HepG2 (cell line): ENCODE data around the gene CNNM4. TPM values are rescaled to one million over a fixed set of nuclear protein-coding genes. Genes with fewer than 3 reads are reported as not detected.

Experiments
- ATAC-seq: fragments of 200-7000 bp; cut with Tn5 transposase; 3 replicates; pipeline ENCODE4 v1.9.1; 2020; ENCODE audit warnings: mild to moderate bottlenecking, moderate library complexity
- BruUV-seq: library from RNA; stranded (reverse); fragments of 400-500 nt; replicated peaks from 2 replicates; lab custom pipeline; 2021; lab: Mats Ljungman, UMichigan
- CTCF ChIA-PET: fragments of 300-600 bp; formaldehyde crosslinking; extraction: SDS; loops from one replicate; lab custom pipeline; 2021; ENCODE audit warnings: low total read pairs, inconsistent platforms, low intra/inter-chr PET ratio; lab: Yijun Ruan, JAX
- POLR2A ChIA-PET: fragments of 350-600 bp; sonication (Branson Sonifier 250); formaldehyde crosslinking; loops from one replicate; lab custom pipeline; 2020; ENCODE audit warnings: antibody characterized with exemption, inconsistent platforms; lab: Yijun Ruan, JAX
- DNase-seq: peaks from one replicate; pipeline ENCODE4 v3.0.0-alpha.2; 2015; ENCODE audit warnings: low spot score
- FAIRE-seq: peaks from 3 replicates; lab custom pipeline; 2011; peaks lifted over from hg19 to GRCh38; lab: Jason Lieb, UNC
- H2AFZ ChIP-seq: one replicate; pipeline ENCODE4 v1.6.1; 2011; ENCODE audit warnings: low read length, inconsistent platforms
- H3K27ac ChIP-seq: fragments of 300-600 bp; 3 replicates; pipeline ENCODE4 v1.8.0; 2011; ENCODE audit warnings: mixed run types, mild to moderate bottlenecking, mixed read lengths, low read length, inconsistent platforms; ENCODE audit not compliant: insufficient read depth; ENCODE audit errors: extremely low read length
- H3K27me3 ChIP-seq, 2 experiments: fragments of 200-600 bp in 1 of 2; 2 replicates in 1 of 2; 3 replicates in 1 of 2; pipeline versions ENCODE4 v1.6.0 to v1.8.0; 2011; ENCODE audit warnings: low read length in 2 of 2, mild to moderate bottlenecking in 2 of 2, moderate library complexity in 2 of 2, inconsistent platforms in 1 of 2; ENCODE audit not compliant: insufficient read depth in 2 of 2, control insufficient read depth in 1 of 2
- H3K36me3 ChIP-seq, 2 experiments: fragments of 200-600 bp in 1 of 2; replicated peaks in 1 of 2; 2 replicates in 1 of 2; 3 replicates in 1 of 2; pipeline versions ENCODE4 v1.5.1 to v1.8.0; 2011; ENCODE audit warnings: low read length in 2 of 2, inconsistent platforms in 1 of 2; ENCODE audit not compliant: insufficient read depth in 2 of 2, control insufficient read depth in 1 of 2
- H3K4me1 ChIP-seq: 2 replicates; pipeline ENCODE4 v1.5.1; 2012; ENCODE audit warnings: low read length, inconsistent platforms; ENCODE audit not compliant: insufficient read depth
- H3K4me2 ChIP-seq: 2 replicates; pipeline ENCODE4 v1.6.0; 2011; ENCODE audit warnings: low read depth, low read length, inconsistent platforms
- H3K4me3 ChIP-seq, 3 experiments: fragments of 200-600 bp in 1 of 3; sonication (generic), shearing (Covaris generic) in 1 of 3; replicated peaks in 1 of 3; 2 replicates each; pipeline ENCODE4 v1.5.1; 2011 to 2016; ENCODE audit warnings: low read length in 3 of 3, inconsistent platforms in 2 of 3, low read depth in 2 of 3, mild to moderate bottlenecking in 2 of 3, control low read depth in 1 of 3, mixed read lengths in 1 of 3; ENCODE audit not compliant: insufficient read depth in 1 of 3
- H3K79me2 ChIP-seq: one replicate; pipeline ENCODE4 v1.6.1; 2011; ENCODE audit warnings: low read length, inconsistent platforms; ENCODE audit not compliant: insufficient read depth
- H3K9ac ChIP-seq: 2 replicates; pipeline ENCODE4 v1.6.0; 2011; ENCODE audit warnings: mild to moderate bottlenecking, low read depth, low read length, inconsistent platforms; ENCODE audit not compliant: insufficient read depth
- H3K9me3 ChIP-seq: 2 replicates; pipeline ENCODE4 v1.5.1; 2012; ENCODE audit warnings: mild to moderate bottlenecking, low read length
- H4K20me1 ChIP-seq: 2 replicates; pipeline ENCODE4 v1.6.0; 2011; ENCODE audit warnings: inconsistent platforms, mild to moderate bottlenecking, low read length, moderate library complexity; ENCODE audit not compliant: insufficient read depth
- AGO2 ChIP-seq: fragments of 200-400 bp; formaldehyde crosslinking; optimal IDR thresholded peaks from 2 replicates; pipeline ENCODE3; 2017; ENCODE audit warnings: mild to moderate bottlenecking, low read depth, low read length, moderate library complexity
- FOSL2 ChIP-seq: sonication (generic); formaldehyde crosslinking; IDR thresholded peaks from 2 replicates; pipeline ENCODE4 v1.4.0; 2020; ENCODE audit warnings: missing genetic modification reagents
- GATAD2A ChIP-seq: IDR thresholded peaks from 2 replicates; pipeline ENCODE4 v1.6.1; 2016
- MXI1 ChIP-seq: IDR thresholded peaks from 3 replicates; pipeline ENCODE4 v1.6.1; 2012; ENCODE audit warnings: low read depth, low read length, inconsistent platforms, borderline replicate concordance
- POLR2G ChIP-seq: fragments of 200-400 bp; formaldehyde crosslinking; IDR thresholded peaks from 2 replicates; pipeline ENCODE4 v1.6.1; 2018; ENCODE audit warnings: mild to moderate bottlenecking, low read depth, low read length, moderate library complexity
- RBFOX2 ChIP-seq: fragments of 200-400 bp; formaldehyde crosslinking; IDR thresholded peaks from 2 replicates; pipeline ENCODE4 v1.6.1; 2017; ENCODE audit warnings: low read depth, mild to moderate bottlenecking, low read length
- RBM22 ChIP-seq: fragments of 200-400 bp; formaldehyde crosslinking; optimal IDR thresholded peaks from 2 replicates; pipeline ENCODE3; 2017; ENCODE audit warnings: mild to moderate bottlenecking, low read length, moderate library complexity
- ZBTB33 ChIP-seq: sonication (generic); formaldehyde crosslinking; IDR thresholded peaks from 2 replicates; pipeline ENCODE4 v1.4.0; 2020; ENCODE audit warnings: missing genetic modification reagents
- ZNF264 ChIP-seq: sonication (generic); formaldehyde crosslinking; IDR thresholded peaks from 2 replicates; pipeline ENCODE4 v1.4.0; 2020; ENCODE audit warnings: missing genetic modification reagents
- ZNF496 ChIP-seq: sonication (generic); formaldehyde crosslinking; IDR thresholded peaks from 2 replicates; pipeline ENCODE4 v1.8.1; 2023; ENCODE audit warnings: mild to moderate bottlenecking, moderate library complexity, missing genetic modification reagents; ENCODE audit not compliant: insufficient replicate concordance
- ZNF557 ChIP-seq: sonication (generic); formaldehyde crosslinking; IDR thresholded peaks from 2 replicates; pipeline ENCODE4 v1.4.0; 2020; ENCODE audit warnings: missing genetic modification reagents
- WGBS: methylation state at CpG from one replicate; pipeline ENCODE4 v1.1.6; 2017; ENCODE audit warnings: low lambda C conversion rate; 5-methylcytosine and 5-hydroxymethylcytosine counted together
- in situ Hi-C: cut with HindIII; loops from 2 replicates; pipeline ENCODE4 v1.10.0; 2017; ENCODE audit warnings: low pct_unique_long_range_greater_than_20kb; ENCODE audit not compliant: extremely low pct_ligation_motif_present
- intact Hi-C: fragments of 100-400 bp; cut with micrococcal nuclease; formaldehyde crosslinking; loops from one replicate; pipeline ENCODE4 v1.10.0; 2022; ENCODE audit not compliant: unreplicated experiment
- microRNA counts: library from miRNA; unstranded; fragments of <30 nt; microRNA quantifications from one replicate; lab custom pipeline; 2015
- microRNA-seq: library from miRNA; unstranded; fragments of <30 nt; microRNA quantifications from one replicate; pipeline ENCODE4, GENCODE V29; 2020
- polyA plus RNA-seq, 8 experiments: library from polyadenylated mRNA; depleted of rRNA in 3 of 8; stranded (reverse) in 7 of 8; unstranded in 1 of 8; fragments of >200 nt; fragmentation: Illumina TruSeq in 4 of 8; extraction: Trizol in 4 of 8; gene quantifications; 2 replicates each; pipeline versions ENCODE4 v1.2.1 to v1.2.3, GENCODE V29; 2011 to 2016; ENCODE audit warnings: low read depth in 4 of 8, missing spikeins in 1 of 8, mixed read lengths in 1 of 8; ENCODE audit not compliant: insufficient read depth in 1 of 8
- small RNA-seq, 3 experiments: library from RNA; depleted of rRNA; stranded (forward); fragments of <200 nt; gene quantifications; one replicate each; pipeline ENCODE3, GENCODE V24; 2012; ENCODE audit warnings: low read depth in 2 of 3, low replicate concordance in 1 of 3; ENCODE audit not compliant: insufficient read length in 3 of 3, insufficient read depth in 2 of 3
- total RNA-seq, 5 experiments: library from RNA; depleted of rRNA; stranded (reverse); fragments of >200 nt; fragmentation: Illumina TruSeq; extraction: Trizol; gene quantifications; 2 replicates each; pipeline ENCODE4 v1.2.3, GENCODE V29; 2016; ENCODE audit warnings: low read depth in 1 of 5

CNNM4 gene
- total and polyA plus RNA-seq, 2 of the 13 experiments (the other 11 are each of a cell fraction or from before 2014, with no cell fraction given): 5.9 to 8.4 TPM

- TF ChIP-seq GATAD2A (CRISPR knock-in tag): no peak
- no peak for TF ChIP-seq ZNF264 (CRISPR knock-in tag)
- TF ChIP-seq RBFOX2: peak; percentile 74
- peak; percentile 62; the same call in 1 of the 2 replicates for TF ChIP-seq ZBTB33 (CRISPR knock-in tag)
- peak; percentile 35 for TF ChIP-seq RBM22
- no peak for TF ChIP-seq ZNF557 (CRISPR knock-in tag)
- TF ChIP-seq FOSL2: no peak
- peak; percentile 32; the same call in 1 of the 2 replicates for TF ChIP-seq POLR2G
- peak; percentile 87 for TF ChIP-seq AGO2
- no peak for TF ChIP-seq ZNF496 (CRISPR knock-in tag)
Measured at GRCh38 chr2:96860065-96861029, 99.6 kb downstream of the CNNM4 start (continued).

DNA sequence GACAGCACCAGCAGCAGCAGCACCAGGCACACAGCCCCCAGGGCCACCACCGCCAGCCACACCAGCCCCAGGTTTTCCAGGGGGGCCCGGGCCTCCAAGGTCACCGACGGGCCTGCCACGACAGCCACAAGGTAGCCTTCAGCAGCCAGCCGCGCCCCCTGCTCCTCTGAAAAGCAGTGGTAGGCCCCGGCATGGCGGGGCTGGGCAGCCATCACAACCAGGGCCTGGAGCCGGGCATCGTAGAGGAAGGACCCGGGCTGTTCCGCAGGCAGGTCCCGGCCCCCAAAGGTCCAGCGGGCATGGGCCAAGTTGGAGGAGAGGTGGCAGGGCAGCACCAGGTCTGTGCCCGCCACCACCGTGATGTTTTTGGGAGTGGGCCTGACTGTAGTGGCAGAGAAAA is 100.4 kb downstream of the CNNM4 start:
- intact Hi-C loops: no loop called here
- Histone ChIP-seq H3K79me2 (peaks cover 13% of the 10 kb centered on the region), H4K20me1 (no peaks in the 10 kb centered on the region), H3K4me3 (no peak overlapping the region)
- no TSS peak for BruUV-seq
- no peak for FAIRE-seq
- TF ChIP-seq AGO2 (peak; percentile 9), MXI1 (no peak)
- TF ChIP-seq, all 625 proteins: peak for 1
- CTCF ChIA-PET: no interaction called here
- Histone ChIP-seq H3K4me2 (no peak overlapping the region), H3K27me3 (no peaks in the 10 kb centered on the region; a peak in 1 of 5 replicates), H3K9ac (peak overlapping the region; percentile 57; the same call in 1 of the 2 replicates), H3K9me3 (no peaks in the 10 kb centered on the region), H3K36me3 (peaks cover 35 to 53% of the 10 kb centered on the region in 2 experiments), H3K4me1 (peaks cover 49% of the 10 kb centered on the region), H3K27ac (peak overlapping the region; percentile 80), H2AFZ (no peak overlapping the region)
- POLR2A ChIA-PET: interaction anchor here (0.7 to 6.1 kb wide), 7 partner anchors 8 to 89 kb away, joined by 3 to 152 read pairs (median 6); partner anchors contain the start of gene SEMA4C
- ATAC-seq (no peak), DNase-seq (no peak)
- WGBS: 98% methylated on average over 14 of the region's 17 CpGs
- in situ Hi-C loops: no loop called here

MicroRNAs within 50 kb of the gene (microRNA counts, 767-probe panel; counts per million panel counts)
- not detected for microRNA hsa-miR-3127-5p (lab: Ali Mortazavi, UCI)

Small RNA genes within 50 kb of the gene (microRNA-seq; reads per million reads assigned to microRNA genes)
- 4.1 reads per million, percentile 28 among the genes with 10 or more reads in this experiment for gene MIR3127

Small RNA genes within 50 kb of the gene (small RNA-seq; reads per million reads assigned to genes)
- 0 reads per million in 3 experiments for gene MIR3127

Other genes with a start within 250 kb of the CNNM4 start
- 8.0 and 9.5 TPM in 2 replicates for gene ARID5A, start 224.2 kb upstream of the CNNM4 start, total RNA-seq (2016; rRNA removed; fragmentation: Illumina TruSeq; extraction: Trizol)
- 6.0 and 7.4 TPM in 2 replicates for gene ARID5A, start 224.2 kb upstream of the CNNM4 start, polyA plus RNA-seq (2011; rRNA removed)
- gene KANSL3, start 122.6 kb upstream of the CNNM4 start, total RNA-seq (2016; rRNA removed; fragmentation: Illumina TruSeq; extraction: Trizol): 37.3 and 43.9 TPM in 2 replicates
- gene KANSL3, start 122.6 kb upstream of the CNNM4 start, polyA plus RNA-seq (2011; rRNA removed): 20.8 and 28.2 TPM in 2 replicates
- gene FER1L5, start 118.1 kb upstream of the CNNM4 start, total RNA-seq (2016; rRNA removed; fragmentation: Illumina TruSeq; extraction: Trizol): 0.02 TPM in 1 of 2 replicates, not detected in the other
- 0.08 and 0.22 TPM in 2 replicates for gene FER1L5, start 118.1 kb upstream of the CNNM4 start, polyA plus RNA-seq (2011; rRNA removed)
- gene LMAN2L, start 20.8 kb upstream of the CNNM4 start, total RNA-seq (2016; rRNA removed; fragmentation: Illumina TruSeq; extraction: Trizol): 27.7 and 57.9 TPM in 2 replicates
- 35.5 and 39.1 TPM in 2 replicates for gene LMAN2L, start 20.8 kb upstream of the CNNM4 start, polyA plus RNA-seq (2011; rRNA removed)
- 8.4 and 21.2 TPM in 2 replicates for gene CNNM3, start 55.4 kb downstream of the CNNM4 start, total RNA-seq (2016; rRNA removed; fragmentation: Illumina TruSeq; extraction: Trizol)
- 27.9 and 43.4 TPM in 2 replicates for gene CNNM3, start 55.4 kb downstream of the CNNM4 start, polyA plus RNA-seq (2011; rRNA removed)
- 0.35 and 1.5 TPM in 2 replicates for gene ANKRD23, start 83.1 kb downstream of the CNNM4 start, total RNA-seq (2016; rRNA removed; fragmentation: Illumina TruSeq; extraction: Trizol)
- 1.6 and 2.7 TPM in 2 replicates for gene ANKRD23, start 83.1 kb downstream of the CNNM4 start, polyA plus RNA-seq (2011; rRNA removed)
- gene ANKRD39, start 97.1 kb downstream of the CNNM4 start, total RNA-seq (2016; rRNA removed; fragmentation: Illumina TruSeq; extraction: Trizol): 23.2 and 26.7 TPM in 2 replicates
- 24.8 and 27.8 TPM in 2 replicates for gene ANKRD39, start 97.1 kb downstream of the CNNM4 start, polyA plus RNA-seq (2011; rRNA removed)
- 11.3 and 25.9 TPM in 2 replicates for gene SEMA4C, start 109.2 kb downstream of the CNNM4 start, total RNA-seq (2016; rRNA removed; fragmentation: Illumina TruSeq; extraction: Trizol)
- gene SEMA4C, start 109.2 kb downstream of the CNNM4 start, polyA plus RNA-seq (2011; rRNA removed): 46.6 and 69.2 TPM in 2 replicates
- gene FAM178B, start 225.7 kb downstream of the CNNM4 start, total RNA-seq (2016; rRNA removed; fragmentation: Illumina TruSeq; extraction: Trizol): not detected in 2 replicates
- gene FAM178B, start 225.7 kb downstream of the CNNM4 start, polyA plus RNA-seq (2011; rRNA removed): not detected in 2 replicates